GM12801 (cell line): ENCODE measurements around the gene SLC30A7.

Source experiments
- CTCF ChIP-seq: IDR thresholded peaks from one replicate; pipeline ENCODE4 v1.5.1; 2011; ENCODE audit warnings: control low read depth; ENCODE audit not compliant: insufficient read length; ENCODE audit errors: extremely low read depth

The SLC30A7 gene

GRCh38 chr1:100894603-100895539 is 1.0 kb upstream of the SLC30A7 start, which contains the start of gene EXTL2:
Gene EXTL2, minus strand, starts transcription at chr1:100894842. Its CDS starts 6,085 bp downstream, at chr1:100888757.
- no peak for TF ChIP-seq CTCF

- no peak for TF ChIP-seq CTCF
Observed at GRCh38 chr1:100896481-100896982, 642 bp downstream of the SLC30A7 start.

- TF ChIP-seq CTCF = no peak
Observed at GRCh38 chr1:100902365-100902764, 6.5 kb downstream of the SLC30A7 start.

GRCh38 chr1:100903777-100904176 is 7.9 kb downstream of the SLC30A7 start:
- TF ChIP-seq CTCF = no peak

GRCh38 chr1:100904528-100904927 is 8.6 kb downstream of the SLC30A7 start:
- TF ChIP-seq CTCF = no peak

- TF ChIP-seq CTCF = no peak
Observed at GRCh38 chr1:100905181-100905580, 9.3 kb downstream of the SLC30A7 start.

GRCh38 chr1:100907887-100908286 is 12.0 kb downstream of the SLC30A7 start:
- TF ChIP-seq CTCF = no peak
